ENCODE results near the gene TMEM31. TPM values are rescaled to one million over a fixed set of nuclear protein-coding genes. Genes with fewer than 3 reads are reported as not detected.

The TMEM31 gene
- total RNA-seq, 1 experiment from 2014 or later: not detected

DNA sequence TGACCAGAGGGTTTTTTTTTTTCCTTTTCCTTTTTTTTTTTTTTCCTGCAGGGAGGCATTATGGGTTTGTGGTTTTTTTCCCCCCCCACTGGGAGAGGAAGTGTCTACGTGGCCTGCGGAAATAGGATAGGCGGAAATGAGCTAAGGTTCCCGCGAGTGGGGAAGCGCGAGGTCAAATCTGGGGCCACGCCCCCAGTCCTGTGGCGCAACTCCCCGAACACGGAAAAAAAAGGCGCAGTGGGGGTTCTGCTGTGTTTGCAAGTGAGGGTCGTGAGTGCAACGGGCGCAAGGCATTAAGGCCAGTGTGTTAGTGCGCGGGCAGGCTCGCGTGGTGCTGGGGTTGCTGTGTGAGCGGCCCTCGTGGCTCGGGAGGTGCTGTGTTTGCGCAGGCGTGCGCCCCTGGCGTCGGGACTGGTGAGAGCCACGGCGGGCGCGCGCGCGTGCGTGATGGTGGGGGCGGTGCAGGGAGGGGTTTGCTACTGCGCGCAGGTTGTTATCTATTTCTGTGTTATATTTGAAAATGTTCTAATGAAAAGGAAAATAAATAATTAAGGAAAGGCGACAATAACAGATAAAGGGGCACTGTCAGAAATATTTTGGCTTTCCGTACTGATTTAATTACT is 23.5 kb upstream of the TMEM31 start:
- H3K27me3 ChIP-seq (replicated peaks; ENCODE audit: insufficient read depth, low read depth, low read length, poor library complexity): no peaks in the 10 kb centered on the region
- peaks cover 6% of the 10 kb centered on the region for H3K4me1 ChIP-seq (ENCODE audit: insufficient read depth, low read length, poor library complexity, severe bottlenecking)
- intact Hi-C loops (cut with micrococcal nuclease; ENCODE audit: unreplicated experiment): loop anchor here (5.0 kb wide), 2 partner anchors 60 to 450 kb away; partner anchors contain the start of gene TCEAL1
- H3K27ac ChIP-seq (ENCODE audit: low read depth, low read length, poor library complexity, severe bottlenecking): peak overlapping the region; percentile 96
- peak; percentile 82 for DNase-seq (ENCODE audit: low spot score)
- TF ChIP-seq EZH2 (IDR thresholded peaks at IDR 0.05; ENCODE audit: borderline replicate concordance, low read depth, low read length, poor library complexity, severe bottlenecking): no peak
- TF ChIP-seq, protein P1, sequence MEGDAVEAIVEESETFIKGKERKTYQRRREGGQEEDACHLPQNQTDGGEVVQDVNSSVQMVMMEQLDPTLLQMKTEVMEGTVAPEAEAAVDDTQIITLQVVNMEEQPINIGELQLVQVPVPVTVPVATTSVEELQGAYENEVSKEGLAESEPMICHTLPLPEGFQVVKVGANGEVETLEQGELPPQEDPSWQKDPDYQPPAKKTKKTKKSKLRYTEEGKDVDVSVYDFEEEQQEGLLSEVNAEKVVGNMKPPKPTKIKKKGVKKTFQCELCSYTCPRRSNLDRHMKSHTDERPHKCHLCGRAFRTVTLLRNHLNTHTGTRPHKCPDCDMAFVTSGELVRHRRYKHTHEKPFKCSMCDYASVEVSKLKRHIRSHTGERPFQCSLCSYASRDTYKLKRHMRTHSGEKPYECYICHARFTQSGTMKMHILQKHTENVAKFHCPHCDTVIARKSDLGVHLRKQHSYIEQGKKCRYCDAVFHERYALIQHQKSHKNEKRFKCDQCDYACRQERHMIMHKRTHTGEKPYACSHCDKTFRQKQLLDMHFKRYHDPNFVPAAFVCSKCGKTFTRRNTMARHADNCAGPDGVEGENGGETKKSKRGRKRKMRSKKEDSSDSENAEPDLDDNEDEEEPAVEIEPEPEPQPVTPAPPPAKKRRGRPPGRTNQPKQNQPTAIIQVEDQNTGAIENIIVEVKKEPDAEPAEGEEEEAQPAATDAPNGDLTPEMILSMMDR (conservative IDR thresholded peaks at IDR 0.05; ENCODE audit: low read depth, low read length): peak; percentile 45
- ChIA-PET CTCF (interaction anchor here (0.7 kb wide), 1 partner anchor 15 kb away, joined by 7 read pairs; no protein-coding TSS in a partner anchor), POLR2A (ENCODE audit: low non-redundant PET) (no interaction called here)
- BruUV-seq (replicated peaks): TSS peak; percentile 54
- H3K36me3 ChIP-seq (ENCODE audit: insufficient read depth, low read length, poor library complexity, severe bottlenecking): peaks cover 29% of the 10 kb centered on the region
- H3K9me3 ChIP-seq (ENCODE audit: low read depth, low read length, poor library complexity, severe bottlenecking): no peaks in the 10 kb centered on the region
- H3K4me3 ChIP-seq (ENCODE audit: low read depth, low read length, poor library complexity, severe bottlenecking): peak overlapping the region; percentile 70

DNA sequence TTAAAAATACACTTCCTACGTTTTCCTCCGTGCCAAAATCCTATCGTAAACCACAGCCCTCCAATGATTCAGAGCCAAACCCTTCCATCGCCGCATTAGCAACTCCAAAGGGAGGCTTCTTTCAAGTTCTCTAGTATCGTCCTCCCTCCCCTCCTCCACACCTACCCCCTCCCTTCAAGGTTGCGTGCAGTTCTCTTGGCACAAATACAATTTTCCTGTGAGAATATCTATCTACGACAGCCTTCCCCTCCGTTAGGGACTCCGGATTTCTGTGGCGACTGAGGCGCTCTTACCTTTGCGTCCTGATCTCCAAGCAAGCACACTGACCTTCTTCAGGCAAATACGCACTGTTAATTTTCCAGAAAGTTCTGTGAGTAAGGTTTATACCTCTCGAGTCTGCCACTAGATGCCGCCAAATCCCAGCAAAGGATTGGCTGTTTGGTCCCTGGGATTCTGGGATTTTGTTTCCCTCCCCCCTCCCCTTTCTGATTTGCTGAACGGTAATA is 23.0 kb upstream of the TMEM31 start:
- Histone ChIP-seq H3K27me3 (replicated peaks; ENCODE audit: insufficient read depth, low read depth, low read length, poor library complexity) (no peaks in the 10 kb centered on the region), H3K9me3 (ENCODE audit: low read depth, low read length, poor library complexity, severe bottlenecking) (no peaks in the 10 kb centered on the region), H3K27ac (ENCODE audit: low read depth, low read length, poor library complexity, severe bottlenecking) (peak overlapping the region; percentile 96), H3K36me3 (ENCODE audit: insufficient read depth, low read length, poor library complexity, severe bottlenecking) (peaks cover 24% of the 10 kb centered on the region), H3K4me1 (ENCODE audit: insufficient read depth, low read length, poor library complexity, severe bottlenecking) (peaks cover 6% of the 10 kb centered on the region), H3K4me3 (ENCODE audit: low read depth, low read length, poor library complexity, severe bottlenecking) (peak overlapping the region; percentile 70)
- BruUV-seq (replicated peaks): no TSS peak
- peak; percentile 78 for DNase-seq (ENCODE audit: low spot score)
- no peak for TF ChIP-seq EZH2 (IDR thresholded peaks at IDR 0.05; ENCODE audit: borderline replicate concordance, low read depth, low read length, poor library complexity, severe bottlenecking)
- TF ChIP-seq, protein P1 (conservative IDR thresholded peaks at IDR 0.05; ENCODE audit: low read depth, low read length): peak; percentile 67
- CTCF ChIA-PET: interaction anchor here (0.7 kb wide), 1 partner anchor 15 kb away, joined by 7 read pairs; no protein-coding TSS in a partner anchor
- POLR2A ChIA-PET (ENCODE audit: low non-redundant PET): no interaction called here
- intact Hi-C loops (cut with micrococcal nuclease; ENCODE audit: unreplicated experiment): loop anchor here (1.0 to 5.0 kb wide), 3 partner anchors 60 to 450 kb away; partner anchors contain the start of gene TCEAL1

DNA sequence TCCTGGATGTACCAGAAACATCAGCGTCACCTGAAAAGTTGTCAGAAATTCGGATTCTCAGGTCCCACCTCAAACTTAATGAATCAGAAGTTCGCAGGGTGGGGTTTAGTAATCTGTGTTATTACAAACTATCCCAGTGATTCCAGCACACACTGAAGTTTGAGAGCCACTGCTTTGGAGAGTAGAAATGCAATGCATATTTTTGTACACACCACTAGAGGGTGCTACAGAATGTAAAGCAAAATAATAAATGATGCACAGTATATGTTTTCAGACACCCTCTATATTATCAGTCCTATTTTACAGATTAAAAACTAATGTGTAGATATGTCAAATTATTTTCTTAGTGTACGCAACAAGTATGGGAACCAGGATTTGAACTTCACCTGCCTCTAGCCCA is 21.8 kb upstream of the TMEM31 start:
- POLR2A ChIA-PET (ENCODE audit: low non-redundant PET): no interaction called here
- intact Hi-C loops (cut with micrococcal nuclease; ENCODE audit: unreplicated experiment): loop anchor here (1.0 to 5.0 kb wide), 3 partner anchors 62 to 448 kb away; partner anchors contain the start of gene TCEAL1
- CTCF ChIA-PET: no interaction called here
- Histone ChIP-seq H3K27ac (ENCODE audit: low read depth, low read length, poor library complexity, severe bottlenecking) (no peak overlapping the region), H3K4me3 (ENCODE audit: low read depth, low read length, poor library complexity, severe bottlenecking) (no peak overlapping the region), H3K27me3 (replicated peaks; ENCODE audit: insufficient read depth, low read depth, low read length, poor library complexity) (no peaks in the 10 kb centered on the region), H3K4me1 (ENCODE audit: insufficient read depth, low read length, poor library complexity, severe bottlenecking) (peaks cover 6% of the 10 kb centered on the region), H3K9me3 (ENCODE audit: low read depth, low read length, poor library complexity, severe bottlenecking) (no peaks in the 10 kb centered on the region), H3K36me3 (ENCODE audit: insufficient read depth, low read length, poor library complexity, severe bottlenecking) (peaks cover 12% of the 10 kb centered on the region)
- BruUV-seq (replicated peaks): no TSS peak
- peak; percentile 59 for DNase-seq (ENCODE audit: low spot score)
- no peak for TF ChIP-seq EZH2 (IDR thresholded peaks at IDR 0.05; ENCODE audit: borderline replicate concordance, low read depth, low read length, poor library complexity, severe bottlenecking)
- TF ChIP-seq, protein P1 (conservative IDR thresholded peaks at IDR 0.05; ENCODE audit: low read depth, low read length): peak; percentile 73

Data from A673 (cell line).